ENCODE data around the gene LIPC.

- TF ChIP-seq POLR2A (IDR thresholded peaks at IDR 0.05; ENCODE audit: low read length) (no peak), GATA1 (IDR thresholded peaks at IDR 0.05; ENCODE audit: low read depth, low read length) (no peak)
Measured at GRCh38 chr15:58469432-58470353, 37.9 kb downstream of the LIPC start.

All from erythroblast (primary cell).